NK-92 treated with Interleukin-12 subunit alpha and Interleukin-12 subunit beta, amount 100 ng/mL, for 24 hours (cell line): ENCODE data around the gene RNF5.
"Not testable (repeated sequence)": the region's sequence is repeated elsewhere in the genome, so short reads cannot be mapped to it uniquely, and the experiment has no call there.

ENCODE experiments used
- DNase-seq: peaks from one replicate; lab custom pipeline; 2025; lab: John Stamatoyannopoulos, UW

The RNF5 gene

DNA sequence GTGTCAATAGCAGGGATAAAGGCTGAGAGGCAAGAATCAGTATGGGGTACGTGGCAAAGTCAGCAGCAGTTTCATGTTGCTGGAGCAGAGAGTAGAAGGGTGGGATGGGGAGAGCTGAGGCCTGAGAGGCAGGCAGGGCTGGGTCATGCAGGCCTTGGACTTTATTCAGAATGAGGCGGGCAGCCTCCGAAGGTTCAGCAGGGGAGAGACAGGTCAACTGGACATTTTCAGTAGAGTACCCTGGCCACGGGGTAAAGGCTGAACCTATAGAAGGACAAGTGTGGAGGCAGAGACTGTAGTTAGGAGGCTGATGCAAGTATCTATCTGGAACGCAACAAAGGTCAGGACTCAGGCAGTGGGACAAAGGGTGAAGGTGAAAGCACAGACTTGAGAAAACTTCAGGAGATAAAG, 32.0 kb downstream of the RNF5 start:
- DNase-seq, result no peak

GRCh38 chr6:32211432-32211831, 33.2 kb downstream of the RNF5 start:
- not testable (repeated sequence) for DNase-seq

- DNase-seq, result no peak
These were observed 34.0 kb downstream of the RNF5 start for GRCh38 chr6:32212076-32212760.

GRCh38 chr6:32213649-32214048, 35.4 kb downstream of the RNF5 start:
- DNase-seq, result no peak

DNA sequence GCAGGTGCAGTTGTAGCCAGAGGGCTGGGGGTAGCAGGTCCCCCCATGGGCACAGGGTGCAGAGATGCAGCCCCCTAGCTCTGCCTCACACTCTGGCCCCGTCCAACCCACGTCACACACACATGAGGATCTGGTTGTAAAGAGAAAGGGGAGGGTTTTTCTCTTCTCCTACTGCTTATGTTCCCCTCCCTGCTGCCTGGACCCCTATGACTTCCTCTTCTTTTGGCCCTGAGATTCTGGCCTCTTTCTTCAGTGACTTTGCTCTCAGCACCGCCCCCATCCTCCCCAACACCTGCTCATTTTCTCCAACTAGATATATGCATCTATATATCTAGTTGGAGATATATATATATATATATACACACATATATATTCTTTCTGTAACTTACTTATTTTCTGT, 35.9 kb downstream of the RNF5 start:
- DNase-seq, result no peak

DNA sequence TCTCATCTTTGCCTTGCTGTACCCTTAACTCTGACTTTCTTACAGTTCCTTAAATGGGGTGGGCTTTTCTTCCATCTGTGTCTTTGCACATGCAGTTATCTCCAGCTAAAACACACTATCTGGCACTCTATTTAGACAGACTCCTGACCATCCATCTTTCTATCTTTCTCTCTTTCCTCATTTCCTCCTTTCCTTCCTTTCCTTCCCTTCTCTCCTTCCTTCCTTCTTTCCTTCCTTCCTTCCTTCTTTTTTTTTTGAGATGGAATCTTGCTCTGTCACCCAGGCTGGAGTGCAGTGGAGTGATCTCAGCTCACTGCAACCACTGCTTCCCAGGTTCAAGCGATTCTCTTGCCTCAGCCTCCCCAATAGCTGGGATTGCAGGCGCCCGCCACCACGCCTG, 37.4 kb downstream of the RNF5 start:
- DNase-seq, result no peak

GRCh38 chr6:32216285-32216684, 38.1 kb downstream of the RNF5 start:
- no peak for DNase-seq

DNA sequence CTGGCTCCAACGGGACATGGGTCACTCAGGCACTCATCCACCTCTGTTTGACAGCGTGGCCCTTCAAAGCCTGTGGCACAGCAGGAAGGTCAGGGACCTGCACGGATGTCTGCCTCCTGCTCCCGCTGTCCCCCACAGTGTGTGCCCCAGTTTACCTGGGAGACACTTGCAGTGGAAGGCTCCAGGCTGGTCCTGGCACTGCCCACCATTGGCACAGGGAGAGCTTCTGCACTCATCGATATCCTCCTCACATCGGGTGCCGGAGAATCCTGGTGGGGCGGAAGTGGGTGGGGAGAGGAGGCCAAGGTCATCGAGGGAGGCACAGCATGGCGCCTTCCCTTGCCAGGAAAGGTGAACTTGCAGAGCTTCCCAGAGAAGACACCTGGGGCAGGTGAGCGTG, 38.8 kb downstream of the RNF5 start:
- no peak for DNase-seq

- no peak for DNase-seq
These were observed 40.0 kb downstream of the RNF5 start for GRCh38 chr6:32218167-32218566.

DNA sequence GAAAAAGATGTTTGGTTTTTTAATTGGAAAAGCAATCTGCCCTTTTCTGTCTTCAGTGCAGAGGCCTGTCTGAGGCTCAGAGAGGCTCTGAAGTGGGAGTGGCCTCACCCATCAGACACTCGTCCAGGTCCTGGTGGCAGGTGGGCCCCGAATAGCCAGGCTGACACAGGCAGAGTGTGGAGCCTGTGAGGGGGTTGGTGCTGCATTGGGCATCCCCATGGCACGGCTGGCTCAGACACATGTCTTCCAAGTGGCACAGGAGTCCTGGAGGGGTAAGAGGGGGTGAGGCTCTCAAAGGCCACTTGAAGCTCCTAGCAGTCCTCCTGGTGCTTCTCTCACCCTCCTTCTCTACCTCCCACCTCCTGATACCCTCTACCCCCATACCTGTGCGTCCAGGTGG, 41.8 kb downstream of the RNF5 start:
- DNase-seq, result no peak

DNA sequence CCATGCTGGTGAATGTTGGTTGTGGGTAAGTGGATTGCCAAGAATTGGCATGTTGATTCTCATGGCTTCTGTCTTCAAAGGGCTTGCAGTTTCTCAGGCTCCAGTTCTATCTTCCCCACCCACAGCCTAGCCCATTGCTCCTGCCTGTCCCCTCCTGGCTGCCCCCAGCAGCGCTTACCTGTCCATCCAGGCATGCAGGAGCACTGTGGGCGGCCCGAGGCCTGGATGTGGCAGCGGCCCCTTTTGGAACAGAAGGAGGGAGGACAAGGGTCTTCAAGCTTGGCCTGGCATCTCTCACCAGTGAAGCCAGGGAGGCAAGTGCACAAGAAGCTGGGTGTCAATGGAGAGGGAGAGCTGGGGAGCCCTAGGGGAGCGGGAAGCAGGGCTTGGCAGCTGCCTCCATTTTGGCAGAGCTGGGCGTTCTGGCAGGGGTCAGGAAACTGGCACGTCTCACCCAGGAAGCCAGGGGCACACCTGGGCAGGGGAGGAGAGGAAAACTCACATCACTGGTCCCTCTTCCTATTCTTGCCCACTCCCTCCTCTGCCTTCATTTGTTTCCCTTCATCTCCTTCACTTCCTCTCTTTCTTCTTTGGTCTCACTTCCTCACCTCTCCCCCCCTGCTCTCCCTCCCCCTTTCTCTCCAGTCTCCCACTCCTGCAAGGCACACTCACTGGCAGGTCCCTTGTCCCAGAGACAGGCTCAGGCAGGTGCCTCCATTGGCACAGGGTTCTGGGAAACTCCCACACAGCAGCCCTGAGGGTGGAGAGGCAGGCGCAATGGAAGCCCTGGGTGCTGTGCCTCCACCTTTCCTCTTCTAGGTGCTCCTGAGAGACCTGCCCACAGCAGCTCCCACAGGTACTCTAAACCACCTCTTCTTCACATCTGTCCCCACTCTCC, 44.4 kb downstream of the RNF5 start:
- no peak for DNase-seq

DNA sequence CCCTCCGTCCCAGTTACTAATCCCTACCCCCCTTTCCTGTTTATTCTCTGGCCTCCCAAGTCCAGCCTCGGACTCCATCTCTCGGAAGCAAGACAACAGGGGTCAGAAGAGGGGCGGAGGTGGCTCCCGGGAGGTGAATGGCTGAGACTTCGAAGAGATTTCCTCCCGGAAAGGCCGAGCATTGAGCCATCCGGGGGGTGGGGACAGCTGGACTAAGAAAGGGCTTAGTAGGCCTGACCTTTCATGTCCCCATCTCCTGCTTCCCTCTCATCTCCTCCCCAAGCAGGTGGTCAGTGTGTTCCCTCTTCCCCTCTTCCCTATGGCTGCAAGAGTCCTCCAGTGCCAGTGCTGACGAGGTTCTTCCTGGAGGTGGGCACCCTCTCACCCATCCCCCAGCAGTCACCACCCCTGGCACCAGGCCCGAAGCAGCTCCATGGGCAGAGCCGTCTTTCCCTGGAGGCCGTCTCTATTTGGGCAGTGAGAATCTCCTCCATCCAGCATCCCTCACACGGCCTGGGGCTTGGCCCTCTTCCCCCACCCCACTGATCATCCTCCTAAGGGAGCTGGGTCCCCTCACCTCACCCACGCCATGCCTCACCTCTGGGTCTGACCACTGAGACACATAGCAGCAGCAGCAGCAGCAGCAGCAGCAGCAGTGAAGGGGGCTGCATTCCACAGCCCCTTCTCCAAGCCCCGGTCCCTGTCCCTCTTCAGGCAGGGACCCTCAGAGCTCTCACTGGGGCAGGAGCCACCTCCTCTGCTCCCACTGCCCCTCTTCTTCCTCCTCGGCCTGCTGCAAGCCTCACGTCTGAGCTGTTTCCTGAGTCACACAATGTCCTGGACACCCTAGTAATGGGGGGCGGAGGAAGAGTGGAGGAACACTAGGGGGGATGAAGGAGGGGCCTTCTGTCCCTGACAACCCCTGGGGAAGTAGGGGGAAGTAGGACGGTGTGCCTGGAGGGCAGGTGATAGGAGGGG, 45.3 kb downstream of the RNF5 start, which contains the start of gene NOTCH4:
TSS of gene NOTCH4 (minus strand) at position 810 of the 978 bp plus-strand sequence. CDS start at position 671, 139 bp downstream.
- DNase-seq, result no peak

DNA sequence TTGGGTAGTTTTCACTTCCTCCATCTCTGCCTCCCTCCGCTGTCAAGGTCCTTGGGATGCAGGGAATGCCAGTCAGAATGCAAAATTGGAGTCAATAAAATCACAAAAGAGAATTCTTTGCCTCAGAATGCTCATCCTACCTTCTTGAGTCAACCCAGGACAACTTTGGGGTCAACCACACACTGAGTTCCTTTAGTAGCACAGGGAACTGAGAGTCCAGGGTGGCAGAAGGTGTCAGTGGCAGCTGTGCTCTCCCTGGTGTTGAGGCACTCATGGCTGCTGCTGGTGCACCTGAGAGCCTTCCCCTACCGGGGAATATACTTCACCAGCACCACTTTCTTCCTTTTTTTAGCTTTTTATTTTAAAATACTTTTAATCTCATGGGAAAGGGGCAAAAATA, 46.5 kb downstream of the RNF5 start:
- no peak for DNase-seq

GRCh38 chr6:32226434-32226833, 48.2 kb downstream of the RNF5 start:
- DNase-seq, result no peak
